ENCODE results near the gene CACNA2D1.

DNA sequence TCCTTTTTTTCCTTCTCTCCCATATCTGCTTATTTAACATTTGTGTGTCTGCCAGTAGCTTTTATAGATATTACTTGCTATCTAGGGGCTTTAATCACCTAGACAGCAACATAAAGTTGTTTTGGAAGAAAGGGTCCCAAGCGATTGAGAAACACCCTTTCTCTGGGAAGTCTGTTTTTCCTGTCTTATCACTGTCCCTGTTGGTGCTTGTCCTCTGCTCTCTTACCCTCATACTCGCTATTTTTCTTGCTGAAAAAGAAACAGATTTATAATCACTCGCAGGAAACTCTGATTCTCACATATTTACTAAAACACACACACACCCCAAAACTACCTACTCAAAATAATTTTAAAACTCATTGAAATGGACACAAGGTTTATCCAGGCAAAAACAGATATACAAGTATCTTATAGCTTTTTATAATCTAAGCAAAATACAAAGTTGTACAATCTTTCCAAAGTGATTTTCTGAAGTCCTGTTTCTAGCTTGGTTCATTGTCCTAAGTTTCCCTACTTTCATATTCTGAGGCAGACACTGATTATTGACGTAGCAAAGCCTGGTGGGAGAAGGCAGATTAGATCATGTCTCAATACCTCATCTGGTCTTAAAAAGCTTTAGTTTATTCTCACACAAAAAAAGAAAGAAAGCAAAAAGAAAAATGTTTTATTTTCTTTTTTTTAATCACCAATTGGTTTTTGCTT lies 157.3 kb downstream of the CACNA2D1 start:
- TF ChIP-seq POLR2AphosphoS5 (IDR thresholded peaks at IDR 0.05; ENCODE audit: low read depth, low read length) (no peak), SIN3A (IDR thresholded peaks at IDR 0.05; ENCODE audit: borderline replicate concordance, insufficient read depth, low read depth, low read length) (no peak), TCF7L2 (IDR thresholded peaks at IDR 0.05; ENCODE audit: low read depth, low read length) (no peak)
- TF ChIP-seq, protein P1, sequence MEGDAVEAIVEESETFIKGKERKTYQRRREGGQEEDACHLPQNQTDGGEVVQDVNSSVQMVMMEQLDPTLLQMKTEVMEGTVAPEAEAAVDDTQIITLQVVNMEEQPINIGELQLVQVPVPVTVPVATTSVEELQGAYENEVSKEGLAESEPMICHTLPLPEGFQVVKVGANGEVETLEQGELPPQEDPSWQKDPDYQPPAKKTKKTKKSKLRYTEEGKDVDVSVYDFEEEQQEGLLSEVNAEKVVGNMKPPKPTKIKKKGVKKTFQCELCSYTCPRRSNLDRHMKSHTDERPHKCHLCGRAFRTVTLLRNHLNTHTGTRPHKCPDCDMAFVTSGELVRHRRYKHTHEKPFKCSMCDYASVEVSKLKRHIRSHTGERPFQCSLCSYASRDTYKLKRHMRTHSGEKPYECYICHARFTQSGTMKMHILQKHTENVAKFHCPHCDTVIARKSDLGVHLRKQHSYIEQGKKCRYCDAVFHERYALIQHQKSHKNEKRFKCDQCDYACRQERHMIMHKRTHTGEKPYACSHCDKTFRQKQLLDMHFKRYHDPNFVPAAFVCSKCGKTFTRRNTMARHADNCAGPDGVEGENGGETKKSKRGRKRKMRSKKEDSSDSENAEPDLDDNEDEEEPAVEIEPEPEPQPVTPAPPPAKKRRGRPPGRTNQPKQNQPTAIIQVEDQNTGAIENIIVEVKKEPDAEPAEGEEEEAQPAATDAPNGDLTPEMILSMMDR (IDR thresholded peaks at IDR 0.05), result no peak
- TF ChIP-seq, protein P2, sequence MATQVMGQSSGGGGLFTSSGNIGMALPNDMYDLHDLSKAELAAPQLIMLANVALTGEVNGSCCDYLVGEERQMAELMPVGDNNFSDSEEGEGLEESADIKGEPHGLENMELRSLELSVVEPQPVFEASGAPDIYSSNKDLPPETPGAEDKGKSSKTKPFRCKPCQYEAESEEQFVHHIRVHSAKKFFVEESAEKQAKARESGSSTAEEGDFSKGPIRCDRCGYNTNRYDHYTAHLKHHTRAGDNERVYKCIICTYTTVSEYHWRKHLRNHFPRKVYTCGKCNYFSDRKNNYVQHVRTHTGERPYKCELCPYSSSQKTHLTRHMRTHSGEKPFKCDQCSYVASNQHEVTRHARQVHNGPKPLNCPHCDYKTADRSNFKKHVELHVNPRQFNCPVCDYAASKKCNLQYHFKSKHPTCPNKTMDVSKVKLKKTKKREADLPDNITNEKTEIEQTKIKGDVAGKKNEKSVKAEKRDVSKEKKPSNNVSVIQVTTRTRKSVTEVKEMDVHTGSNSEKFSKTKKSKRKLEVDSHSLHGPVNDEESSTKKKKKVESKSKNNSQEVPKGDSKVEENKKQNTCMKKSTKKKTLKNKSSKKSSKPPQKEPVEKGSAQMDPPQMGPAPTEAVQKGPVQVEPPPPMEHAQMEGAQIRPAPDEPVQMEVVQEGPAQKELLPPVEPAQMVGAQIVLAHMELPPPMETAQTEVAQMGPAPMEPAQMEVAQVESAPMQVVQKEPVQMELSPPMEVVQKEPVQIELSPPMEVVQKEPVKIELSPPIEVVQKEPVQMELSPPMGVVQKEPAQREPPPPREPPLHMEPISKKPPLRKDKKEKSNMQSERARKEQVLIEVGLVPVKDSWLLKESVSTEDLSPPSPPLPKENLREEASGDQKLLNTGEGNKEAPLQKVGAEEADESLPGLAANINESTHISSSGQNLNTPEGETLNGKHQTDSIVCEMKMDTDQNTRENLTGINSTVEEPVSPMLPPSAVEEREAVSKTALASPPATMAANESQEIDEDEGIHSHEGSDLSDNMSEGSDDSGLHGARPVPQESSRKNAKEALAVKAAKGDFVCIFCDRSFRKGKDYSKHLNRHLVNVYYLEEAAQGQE (IDR thresholded peaks at IDR 0.05; ENCODE audit: insufficient read depth in 1 of 2, low read depth in 2 of 2, low read length in 1 of 2), result no peak
